ENCODE results near the gene MORN4. TPM values are rescaled to one million over a fixed set of nuclear protein-coding genes. Genes with fewer than 3 reads are reported as not detected.
A peak's percentile ranks its signal among the peaks of the same experiment; 100 is the strongest.

Gene MORN4
- total RNA-seq, 1 experiment from 2014 or later: 11.9 TPM

- no CpG with 5 or more reads among the region's 15 CpGs for WGBS (ENCODE audit: extremely low coverage, insufficient read length, low lambda C conversion rate)
- Histone ChIP-seq H3K79me2 (ENCODE audit: insufficient read depth, low read length) (no peaks in the 10 kb centered on the region), H3K4me2 (ENCODE audit: insufficient read depth, insufficient read length, low read length) (no peak overlapping the region), H3K9me3 (ENCODE audit: control insufficient read depth, low read depth, low read length) (no peaks in the 10 kb centered on the region), H2BK120ac (ENCODE audit: low read depth, low read length, poor library complexity, severe bottlenecking) (no peak overlapping the region), H3K56ac (ENCODE audit: insufficient read length, low read depth, low read length) (no peak overlapping the region), H4K5ac (ENCODE audit: insufficient read length, low read depth, low read length) (no peak overlapping the region), H3K79me1 (ENCODE audit: insufficient read depth, low read depth, low read length, poor library complexity, severe bottlenecking) (no peaks in the 10 kb centered on the region), H3K18ac (ENCODE audit: insufficient read length, low read depth, low read length) (no peak overlapping the region), H2BK20ac (ENCODE audit: low read depth, low read length, poor library complexity, severe bottlenecking) (no peak overlapping the region), H2AK5ac (ENCODE audit: insufficient read length, low read length) (no peak overlapping the region), H3K27ac (ENCODE audit: insufficient read length, low read depth, low read length) (no peak overlapping the region), H3K27me3 (ENCODE audit: insufficient read depth, low read length) (no peaks in the 10 kb centered on the region), H2AFZ (ENCODE audit: low read length) (no peak overlapping the region), H3K9ac (ENCODE audit: extremely low read depth, insufficient read length, low read length) (no peak overlapping the region), H3K4ac (ENCODE audit: low read depth, low read length) (no peak overlapping the region), H4K20me1 (ENCODE audit: control insufficient read depth, insufficient read depth, insufficient read length) (no peaks in the 10 kb centered on the region), H4K91ac (ENCODE audit: insufficient read length, low read depth, low read length) (no peak overlapping the region), H3K23me2 (ENCODE audit: insufficient read length, low read depth, low read length, poor library complexity, severe bottlenecking) (no peaks in the 10 kb centered on the region), H3K14ac (ENCODE audit: insufficient read depth, low read length) (no peak overlapping the region), H3T11ph (ENCODE audit: low read length) (no peak overlapping the region), H2BK15ac (ENCODE audit: low read depth, low read length) (no peak overlapping the region), H2BK12ac (ENCODE audit: insufficient read length, low read depth, low read length) (no peak overlapping the region), H4K8ac (replicated peaks; ENCODE audit: insufficient read length, low read depth, low read length) (no peak overlapping the region), H2BK5ac (ENCODE audit: insufficient read length, low read length) (no peak overlapping the region), H3K23ac (ENCODE audit: insufficient read length, low read depth, low read length) (no peak overlapping the region), H3K4me1 (ENCODE audit: insufficient read depth, low read length) (no peaks in the 10 kb centered on the region)
- no peak for DNase-seq
- Mint-ChIP-seq H3K27me3 (ENCODE audit: low read depth) (no peaks in the 10 kb centered on the region), H3K4me1 (no peaks in the 10 kb centered on the region), H3K36me3 (ENCODE audit: insufficient read depth in 1 of 3, low read depth in 3 of 3) (no peaks in the 10 kb centered on the region), H3K4me3 (no peak overlapping the region), H3K27ac (peak overlapping the region in 1 of 3 experiments; percentile 52; a peak in 1 of 7 replicates), H3K9me3 (no peaks in the 10 kb centered on the region)
- TF ChIP-seq CTCF (conservative IDR thresholded peaks at IDR 0.05): no peak
These were observed 43.1 kb downstream of the MORN4 start for GRCh38 chr10:97590082-97590747.

Data from H9 (cell line).